ENCODE measurements around the gene ABCC4.

Gene ABCC4

GRCh38 chr13:95224064-95224463, 77.2 kb downstream of the ABCC4 start:
- Histone ChIP-seq H3K4me3 (ENCODE audit: low read length) (no peak overlapping the region), H3K79me2 (ENCODE audit: control insufficient read depth, low read length) (no peaks in the 10 kb centered on the region; the same call in 1 of the 2 replicates), H4K20me1 (ENCODE audit: control insufficient read depth, insufficient read depth, low read depth, low read length) (no peaks in the 10 kb centered on the region), H3K9me3 (ENCODE audit: control insufficient read depth, insufficient read depth, low read length) (no peaks in the 10 kb centered on the region), H3K4me2 (ENCODE audit: low read length) (no peak overlapping the region), H3K27ac (ENCODE audit: low read depth, low read length) (no peak overlapping the region), H3K9me2 (replicated peaks; ENCODE audit: control insufficient read depth, low read length) (no peaks in the 10 kb centered on the region), H3F3A (ENCODE audit: control insufficient read depth, insufficient read depth) (peaks cover 2% of the 10 kb centered on the region; the same call in 1 of the 2 replicates), H3K36me3 (ENCODE audit: control insufficient read depth, low read length) (no peaks in the 10 kb centered on the region), H3K27me3 (ENCODE audit: control insufficient read depth, low read length) (no peaks in the 10 kb centered on the region), H3K4me1 (ENCODE audit: control insufficient read depth, low read length) (peaks cover 43% of the 10 kb centered on the region)
- TF ChIP-seq CTCF (IDR thresholded peaks at IDR 0.05; ENCODE audit: low read depth, low read length, poor library complexity, severe bottlenecking) (no peak), EZH2phosphoT487 (IDR thresholded peaks at IDR 0.05; ENCODE audit: borderline replicate concordance, low read length) (no peak)

- peaks cover 29% of the 10 kb centered on the region for H3K4me1 ChIP-seq (ENCODE audit: control insufficient read depth, low read length)
- H3K79me2 ChIP-seq (ENCODE audit: control insufficient read depth, low read length), result no peaks in the 10 kb centered on the region; the same call in 1 of the 2 replicates
- no peak for TF ChIP-seq CTCF (IDR thresholded peaks at IDR 0.05; ENCODE audit: low read depth, low read length, poor library complexity, severe bottlenecking)
- no peak for TF ChIP-seq EZH2phosphoT487 (IDR thresholded peaks at IDR 0.05; ENCODE audit: borderline replicate concordance, low read length)
- H3K36me3 ChIP-seq (ENCODE audit: control insufficient read depth, low read length), result no peaks in the 10 kb centered on the region
- H3K27me3 ChIP-seq (ENCODE audit: control insufficient read depth, low read length), result no peaks in the 10 kb centered on the region
- H3K9me3 ChIP-seq (ENCODE audit: control insufficient read depth, insufficient read depth, low read length), result no peaks in the 10 kb centered on the region
- no peak overlapping the region for H3K27ac ChIP-seq (ENCODE audit: low read depth, low read length)
- H3F3A ChIP-seq (ENCODE audit: control insufficient read depth, insufficient read depth), result no peaks in the 10 kb centered on the region
- H4K20me1 ChIP-seq (ENCODE audit: control insufficient read depth, insufficient read depth, low read depth, low read length), result no peaks in the 10 kb centered on the region
- no peak overlapping the region for H3K4me2 ChIP-seq (ENCODE audit: low read length)
- H3K9me2 ChIP-seq (replicated peaks; ENCODE audit: control insufficient read depth, low read length), result no peaks in the 10 kb centered on the region
- H3K4me3 ChIP-seq (ENCODE audit: low read length), result no peak overlapping the region
Measured at GRCh38 chr13:95222733-95223018, 78.6 kb downstream of the ABCC4 start.

GRCh38 chr13:95221971-95222732, 79.1 kb downstream of the ABCC4 start:
- H4K20me1 ChIP-seq (ENCODE audit: control insufficient read depth, insufficient read depth, low read depth, low read length), result no peaks in the 10 kb centered on the region
- H3K4me1 ChIP-seq (ENCODE audit: control insufficient read depth, low read length), result peaks cover 23% of the 10 kb centered on the region
- no peaks in the 10 kb centered on the region for H3K9me3 ChIP-seq (ENCODE audit: control insufficient read depth, insufficient read depth, low read length)
- no peaks in the 10 kb centered on the region for H3F3A ChIP-seq (ENCODE audit: control insufficient read depth, insufficient read depth)
- H3K9me2 ChIP-seq (replicated peaks; ENCODE audit: control insufficient read depth, low read length), result no peaks in the 10 kb centered on the region
- no peak overlapping the region for H3K4me3 ChIP-seq (ENCODE audit: low read length)
- H3K27ac ChIP-seq (ENCODE audit: low read depth, low read length), result no peak overlapping the region
- no peak for TF ChIP-seq EZH2phosphoT487 (IDR thresholded peaks at IDR 0.05; ENCODE audit: borderline replicate concordance, low read length)
- no peak for TF ChIP-seq CTCF (IDR thresholded peaks at IDR 0.05; ENCODE audit: low read depth, low read length, poor library complexity, severe bottlenecking)
- no peaks in the 10 kb centered on the region for H3K36me3 ChIP-seq (ENCODE audit: control insufficient read depth, low read length)
- H3K4me2 ChIP-seq (ENCODE audit: low read length), result no peak overlapping the region
- no peaks in the 10 kb centered on the region; the same call in 1 of the 2 replicates for H3K79me2 ChIP-seq (ENCODE audit: control insufficient read depth, low read length)
- no peaks in the 10 kb centered on the region for H3K27me3 ChIP-seq (ENCODE audit: control insufficient read depth, low read length)
